GM12864 (cell line): ENCODE results near the gene NTMT2.

ENCODE experiments used
- DNase-seq: peaks from one replicate; pipeline ENCODE4 v3.0.0-alpha.2; 2011; ENCODE audit warnings: low read depth
- H3K4me3 ChIP-seq: 2 replicates; pipeline ENCODE4 v1.5.1; 2011; ENCODE audit warnings: mild to moderate bottlenecking, low read depth, low read length, control low read depth
- TF ChIP-seq, protein P1 (sequence below): IDR thresholded peaks from 2 replicates; pipeline ENCODE4 v1.5.1; 2011; ENCODE audit warnings: low read depth, mild to moderate bottlenecking, moderate library complexity, low read length, control low read depth, inconsistent platforms; ENCODE audit errors: missing control alignments

NTMT2 gene

DNA sequence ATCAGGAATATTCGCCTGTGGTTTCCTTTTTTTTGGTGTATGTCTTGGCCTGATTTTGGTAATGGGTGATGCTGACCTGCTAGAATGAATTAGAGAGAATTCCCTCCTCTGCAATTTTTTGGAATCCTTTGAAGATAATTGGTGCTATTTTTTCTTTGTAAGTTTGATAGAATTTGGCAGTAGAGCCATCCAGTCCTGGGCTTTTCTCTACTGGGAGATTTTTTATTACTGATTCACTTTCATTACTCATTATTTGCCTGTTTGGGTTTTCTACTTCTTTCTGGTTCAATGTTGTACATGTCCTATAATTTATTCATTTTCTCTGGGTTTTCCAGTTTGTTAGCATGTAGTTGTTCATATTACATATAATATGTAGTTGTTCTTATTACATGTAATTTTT is 48.7 kb downstream of the NTMT2 start:
- no peak for DNase-seq

DNA sequence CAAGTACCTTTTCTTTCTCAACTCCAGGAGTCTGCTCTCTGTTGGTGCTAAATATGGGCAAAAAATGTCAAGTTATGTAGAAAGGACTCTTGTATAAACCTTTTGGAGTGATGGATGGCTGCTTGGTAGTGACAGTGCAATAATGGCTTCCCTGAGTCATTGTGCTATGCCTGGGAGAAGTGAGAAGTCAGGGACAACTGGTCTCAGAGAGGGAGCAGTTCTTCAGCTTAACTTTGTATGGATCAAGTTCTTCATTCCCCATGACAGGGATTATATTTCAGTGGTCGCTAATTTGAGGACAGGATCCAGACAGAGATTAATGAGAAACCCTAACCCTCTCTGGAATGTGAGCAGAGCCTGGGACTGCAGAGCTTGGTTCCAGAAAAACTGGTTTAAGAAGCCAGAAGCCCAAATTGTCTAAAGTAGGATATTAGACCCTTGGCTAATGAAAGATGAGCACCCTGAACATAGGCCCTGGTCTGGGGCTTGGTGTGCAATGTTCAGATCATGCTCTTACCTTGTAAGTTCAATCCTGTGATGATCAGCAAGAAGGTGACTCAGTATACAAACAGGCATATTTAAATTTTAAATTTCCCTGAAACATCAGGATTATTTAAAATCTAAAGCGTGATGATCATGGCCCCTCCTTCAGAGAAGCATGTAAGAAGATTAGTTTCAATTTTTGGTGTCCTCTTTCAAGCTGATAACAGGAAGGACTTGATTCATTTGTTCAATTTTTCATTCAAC is 50.9 kb downstream of the NTMT2 start:
- no peak overlapping the region for H3K4me3 ChIP-seq
- TF ChIP-seq, protein P1, sequence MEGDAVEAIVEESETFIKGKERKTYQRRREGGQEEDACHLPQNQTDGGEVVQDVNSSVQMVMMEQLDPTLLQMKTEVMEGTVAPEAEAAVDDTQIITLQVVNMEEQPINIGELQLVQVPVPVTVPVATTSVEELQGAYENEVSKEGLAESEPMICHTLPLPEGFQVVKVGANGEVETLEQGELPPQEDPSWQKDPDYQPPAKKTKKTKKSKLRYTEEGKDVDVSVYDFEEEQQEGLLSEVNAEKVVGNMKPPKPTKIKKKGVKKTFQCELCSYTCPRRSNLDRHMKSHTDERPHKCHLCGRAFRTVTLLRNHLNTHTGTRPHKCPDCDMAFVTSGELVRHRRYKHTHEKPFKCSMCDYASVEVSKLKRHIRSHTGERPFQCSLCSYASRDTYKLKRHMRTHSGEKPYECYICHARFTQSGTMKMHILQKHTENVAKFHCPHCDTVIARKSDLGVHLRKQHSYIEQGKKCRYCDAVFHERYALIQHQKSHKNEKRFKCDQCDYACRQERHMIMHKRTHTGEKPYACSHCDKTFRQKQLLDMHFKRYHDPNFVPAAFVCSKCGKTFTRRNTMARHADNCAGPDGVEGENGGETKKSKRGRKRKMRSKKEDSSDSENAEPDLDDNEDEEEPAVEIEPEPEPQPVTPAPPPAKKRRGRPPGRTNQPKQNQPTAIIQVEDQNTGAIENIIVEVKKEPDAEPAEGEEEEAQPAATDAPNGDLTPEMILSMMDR, result no peak
- DNase-seq, result no peak

More for the DNA sequence above, 48.7 kb downstream of the NTMT2 start:
- no peak overlapping the region for H3K4me3 ChIP-seq
- TF ChIP-seq, protein P1, result no peak

DNA sequence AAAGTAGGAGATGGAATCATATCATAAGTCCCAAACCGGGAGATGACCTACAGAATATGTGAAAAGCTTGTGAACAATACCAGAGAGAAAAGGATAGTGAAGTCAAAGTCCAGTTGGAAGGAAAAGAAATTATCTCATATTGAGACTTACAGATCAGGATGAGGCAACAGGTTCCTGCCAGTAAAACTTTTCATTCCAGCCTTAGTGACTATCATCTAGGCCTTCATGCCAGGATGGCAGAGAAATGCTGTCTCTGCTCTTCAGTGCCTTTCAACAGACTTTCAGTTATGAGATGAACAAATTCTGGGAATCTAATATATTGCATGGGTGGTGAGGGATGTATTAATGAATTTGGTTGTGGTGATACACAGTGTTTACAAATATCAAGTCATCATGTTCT is 52.3 kb downstream of the NTMT2 start:
- DNase-seq, result no peak
- TF ChIP-seq, protein P1, result no peak
- H3K4me3 ChIP-seq, result no peak overlapping the region

DNA sequence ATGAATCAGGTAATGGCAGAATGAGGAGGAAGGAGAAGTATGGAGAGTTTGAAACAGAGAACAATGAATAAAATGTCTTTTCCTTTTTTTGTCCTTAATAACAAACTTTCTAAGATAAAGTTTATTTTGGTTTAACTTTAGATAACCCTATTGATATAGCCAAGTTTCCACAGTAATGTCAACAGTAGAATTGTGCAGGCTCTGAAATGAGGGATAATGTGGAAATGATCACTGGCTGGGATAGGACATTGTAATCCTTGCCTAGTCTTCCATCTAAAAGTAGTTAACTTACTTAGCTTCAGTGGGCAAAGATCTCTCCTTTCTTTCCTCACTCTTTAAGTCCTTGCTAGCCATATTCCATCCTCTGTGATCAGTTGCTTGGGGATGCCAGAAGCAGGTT is 52.8 kb downstream of the NTMT2 start:
- TF ChIP-seq, protein P1, result no peak
- no peak overlapping the region for H3K4me3 ChIP-seq
- DNase-seq, result no peak

DNA sequence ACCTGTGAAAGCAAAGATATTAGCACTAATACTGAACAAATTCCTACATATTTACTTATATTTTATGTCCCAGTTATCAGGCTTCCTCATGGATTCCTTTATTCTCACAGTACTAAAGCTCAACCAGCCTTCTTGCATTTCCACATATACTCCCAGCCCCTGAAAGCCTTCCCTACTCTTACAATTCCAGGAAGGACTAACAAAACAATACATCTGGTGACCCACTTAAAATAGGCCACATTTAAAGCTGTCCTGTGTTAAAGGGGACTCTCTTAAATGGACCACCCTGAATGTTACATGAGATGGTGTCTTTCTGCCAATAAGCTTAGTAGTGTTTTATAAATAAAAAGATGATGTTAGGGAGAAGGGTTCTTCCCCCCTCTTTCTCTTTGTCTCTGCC is 54.4 kb downstream of the NTMT2 start:
- H3K4me3 ChIP-seq, result no peak overlapping the region
- DNase-seq, result no peak
- TF ChIP-seq, protein P1, result no peak

DNA sequence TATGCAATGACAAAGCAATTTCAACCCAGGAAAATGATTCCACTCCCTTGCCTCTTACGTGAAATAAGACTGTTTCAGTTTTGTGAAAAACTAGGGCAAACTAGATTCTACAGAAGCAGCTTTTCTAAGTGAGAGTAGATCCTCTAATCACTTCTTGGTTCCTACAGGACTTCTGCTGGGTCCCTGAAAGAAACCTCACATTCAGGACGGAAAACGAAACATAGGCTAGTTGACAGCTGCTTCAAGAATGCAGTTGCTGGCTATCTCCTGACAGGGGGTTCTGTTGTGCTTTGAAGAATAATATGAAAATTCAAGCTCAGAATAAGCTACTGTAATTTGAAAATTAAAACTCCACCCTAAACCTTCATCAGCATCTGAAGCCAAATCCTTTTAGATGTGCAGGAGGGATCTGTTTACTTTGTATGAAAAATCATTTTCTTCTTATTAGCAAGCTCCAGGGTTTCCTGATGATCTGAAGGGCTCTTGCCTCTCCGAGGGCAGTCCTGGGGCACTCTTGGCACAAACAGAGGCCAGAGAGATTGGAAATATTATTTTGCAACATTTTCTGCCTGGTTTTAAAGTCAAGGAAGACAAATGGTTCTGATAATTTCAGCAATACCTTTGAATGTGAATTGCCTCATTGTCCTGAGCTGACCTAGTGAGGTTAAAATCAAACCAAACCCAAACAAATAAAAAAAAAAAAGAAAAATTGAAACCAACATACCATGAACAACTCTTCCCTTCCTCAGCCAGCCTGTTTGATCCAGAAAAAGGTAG is 55.0 kb downstream of the NTMT2 start:
- TF ChIP-seq, protein P1, result no peak
- DNase-seq, result no peak
- no peak overlapping the region for H3K4me3 ChIP-seq
